SK-N-SH (cell line): ENCODE results near the gene GPR61. TPM values are rescaled to one million over a fixed set of nuclear protein-coding genes. Genes with fewer than 3 reads are reported as not detected.

ENCODE experiments used
- CTCF ChIA-PET: fragments of 300-600, 350-600 bp; formaldehyde crosslinking; extraction: SDS; loops from one replicate; lab custom pipeline; 2021; lab: Yijun Ruan, JAX
- POLR2A ChIA-PET: fragments of 350-600 bp; sonication (Branson Sonifier 250); formaldehyde crosslinking; extraction: SDS; loops from one replicate; lab custom pipeline; 2020; ENCODE audit warnings: antibody characterized with exemption, inconsistent platforms; lab: Yijun Ruan, JAX
- DNase-seq: peaks from one replicate; pipeline ENCODE4 v3.0.0; 2012
- H2AFZ ChIP-seq: fragments of 200-600 bp; sonication (generic); 2 replicates; pipeline ENCODE4 v1.8.1; 2016; ENCODE audit warnings: antibody characterized with exemption, mild to moderate bottlenecking, low read depth
- H3F3A ChIP-seq: fragments of 200-600 bp; sonication (generic); replicated peaks from 2 replicates; pipeline ENCODE3; 2016; ENCODE audit warnings: antibody characterized with exemption, mild to moderate bottlenecking; ENCODE audit not compliant: insufficient read depth
- H3K27ac ChIP-seq, 2 experiments: fragments of 200-500 bp in 1 of 2; fragments of 200-600 bp in 1 of 2; sonication (Bioruptor generic) in 1 of 2; sonication (generic), shearing (Covaris generic) in 1 of 2; 2 replicates each; pipeline versions ENCODE4 v1.5.1 to v1.6.1; 2014 to 2016; ENCODE audit warnings: low read depth in 2 of 2, inconsistent platforms in 1 of 2, low read length in 1 of 2, mild to moderate bottlenecking in 1 of 2, mixed read lengths in 1 of 2
- H3K27me3 ChIP-seq: fragments of 200-600 bp; sonication (generic), shearing (Covaris generic); 2 replicates; pipeline ENCODE4 v1.6.1; 2016; ENCODE audit warnings: mixed run types; ENCODE audit not compliant: insufficient read depth
- H3K36me3 ChIP-seq, 2 experiments: fragments of 200-500 bp in 1 of 2; fragments of 200-600 bp in 1 of 2; sonication (Bioruptor generic) in 1 of 2; sonication (generic) in 1 of 2; replicated peaks in 1 of 2; 2 replicates each; pipeline versions ENCODE3 to v1.5.1; 2014 to 2016; ENCODE audit warnings: low read length in 1 of 2, mild to moderate bottlenecking in 1 of 2; ENCODE audit not compliant: insufficient read depth in 2 of 2, control insufficient read depth in 1 of 2
- H3K4me1 ChIP-seq, 2 experiments: fragments of 200-500 bp in 1 of 2; fragments of 200-600 bp in 1 of 2; sonication (Bioruptor generic) in 1 of 2; sonication (generic), shearing (Covaris generic) in 1 of 2; 2 replicates each; pipeline versions ENCODE4 v1.5.1 to v1.6.1; 2014 to 2016; ENCODE audit warnings: low read depth in 1 of 2, low read length in 1 of 2, mixed run types in 1 of 2; ENCODE audit not compliant: insufficient read depth in 2 of 2, control insufficient read depth in 1 of 2
- H3K4me2 ChIP-seq: fragments of 200-600 bp; sonication (generic), shearing (Covaris generic); 2 replicates; pipeline ENCODE4 v1.6.1; 2017; ENCODE audit warnings: mixed run types
- H3K4me3 ChIP-seq, 2 experiments: fragments of 200-500 bp in 1 of 2; fragments of 200-600 bp in 1 of 2; sonication (Bioruptor generic) in 1 of 2; sonication (generic), shearing (Covaris generic) in 1 of 2; 2 replicates each; pipeline versions ENCODE4 v1.5.1 to v1.8.1; 2014 to 2016; ENCODE audit warnings: low read depth in 2 of 2, inconsistent platforms in 1 of 2, low read length in 1 of 2, mild to moderate bottlenecking in 1 of 2, mixed read lengths in 1 of 2, moderate library complexity in 1 of 2
- H3K79me2 ChIP-seq: fragments of 200-600 bp; sonication (generic); 2 replicates; pipeline ENCODE4 v1.8.1; 2017; ENCODE audit warnings: mild to moderate bottlenecking; ENCODE audit not compliant: insufficient read depth
- H3K9ac ChIP-seq: fragments of 200-600 bp; sonication (generic); 2 replicates; pipeline ENCODE4 v1.6.1; 2017; ENCODE audit warnings: mixed run types
- H3K9me2 ChIP-seq: fragments of 200-600 bp; sonication (generic); 2 replicates; pipeline ENCODE4 v1.6.1; 2017; ENCODE audit warnings: mixed run types
- H3K9me3 ChIP-seq: fragments of 200-600 bp; sonication (generic); 2 replicates; pipeline ENCODE4 v1.6.1; 2017; ENCODE audit warnings: mixed run types, mild to moderate bottlenecking, moderate library complexity
- H4K20me1 ChIP-seq: fragments of 200-600 bp; sonication (generic); 2 replicates; pipeline ENCODE4 v1.6.1; 2017; ENCODE audit warnings: mild to moderate bottlenecking, mixed run types; ENCODE audit not compliant: insufficient read depth
- CHD2 ChIP-seq: fragments of 150-350 bp; IDR thresholded peaks from 2 replicates; pipeline ENCODE4 v1.6.1; 2018; ENCODE audit warnings: low read length; ENCODE audit not compliant: partially characterized antibody
- CTCF ChIP-seq: fragments of 200-600 bp; sonication (generic); IDR thresholded peaks from 2 replicates; pipeline ENCODE4 v1.6.1; 2017; ENCODE audit warnings: antibody characterized with exemption, mild to moderate bottlenecking, moderate library complexity
- ELF1 ChIP-seq: IDR thresholded peaks from 2 replicates; pipeline ENCODE4 v1.4.0; 2012
- FOXM1 ChIP-seq: IDR thresholded peaks from 2 replicates; pipeline ENCODE4 v1.4.0; 2012; ENCODE audit warnings: low read depth, mild to moderate bottlenecking
- GATA2 ChIP-seq: sonication (generic); formaldehyde crosslinking; IDR thresholded peaks from 2 replicates; pipeline ENCODE4 v1.5.0; 2020; ENCODE audit warnings: mild to moderate bottlenecking, missing genetic modification reagents
- JUND ChIP-seq: IDR thresholded peaks from 2 replicates; pipeline ENCODE4 v1.4.0; 2012
- MAX ChIP-seq: IDR thresholded peaks from 2 replicates; pipeline ENCODE4 v1.4.0; 2012; ENCODE audit warnings: low read depth
- MXI1 ChIP-seq: IDR thresholded peaks from 2 replicates; pipeline ENCODE4 v1.6.1; 2012; ENCODE audit warnings: mild to moderate bottlenecking, low read depth, low read length, improper control_type of control experiment
- NFIC ChIP-seq: IDR thresholded peaks from 2 replicates; pipeline ENCODE4 v1.4.0; 2012; ENCODE audit warnings: borderline replicate concordance
- NRF1 ChIP-seq: IDR thresholded peaks from 2 replicates; pipeline ENCODE4 v1.6.1; 2012; ENCODE audit warnings: low read depth, mild to moderate bottlenecking, low read length
- POLR2AphosphoS5 ChIP-seq: IDR thresholded peaks from 2 replicates; pipeline ENCODE4 v1.6.1; 2012; ENCODE audit warnings: low read depth, low read length
- RAD21 ChIP-seq: IDR thresholded peaks from 2 replicates; pipeline ENCODE4 v1.6.1; 2012; ENCODE audit warnings: mild to moderate bottlenecking, low read length
- RFX5 ChIP-seq: IDR thresholded peaks from 2 replicates; pipeline ENCODE4 v1.6.1; 2012; ENCODE audit warnings: mild to moderate bottlenecking, improper control_type of control experiment, low read length
- SIN3A ChIP-seq: IDR thresholded peaks from 2 replicates; pipeline ENCODE4 v1.6.1; 2012; ENCODE audit warnings: low read depth, mild to moderate bottlenecking, low read length, moderate library complexity, borderline replicate concordance
- SMC3 ChIP-seq: IDR thresholded peaks from 2 replicates; pipeline ENCODE4 v1.6.1; 2012; ENCODE audit warnings: low read depth, low read length, improper control_type of control experiment
- TAF1 ChIP-seq: IDR thresholded peaks from 2 replicates; pipeline ENCODE4 v1.6.1; 2012; ENCODE audit warnings: low read depth, mild to moderate bottlenecking, low read length, moderate library complexity, borderline replicate concordance
- TEAD4 ChIP-seq: IDR thresholded peaks from 2 replicates; pipeline ENCODE4 v1.4.0; 2012; ENCODE audit warnings: mild to moderate bottlenecking, borderline replicate concordance; ENCODE audit not compliant: insufficient read depth
- USF1 ChIP-seq: IDR thresholded peaks from 2 replicates; pipeline ENCODE4 v1.4.0; 2012; ENCODE audit warnings: low read depth, borderline replicate concordance
- YY1 ChIP-seq: IDR thresholded peaks from 2 replicates; pipeline ENCODE4 v1.4.0; 2012; ENCODE audit warnings: low read depth, mild to moderate bottlenecking
- WGBS: methylation state at CpG from one replicate; pipeline ENCODE4 v1.1.6; 2017; ENCODE audit warnings: low lambda C conversion rate; 5-methylcytosine and 5-hydroxymethylcytosine counted together
- polyA plus RNA-seq, 3 experiments: library from polyadenylated mRNA; depleted of rRNA; stranded (reverse); fragments of >200 nt; gene quantifications; 2 replicates each; pipeline ENCODE4 v1.2.3, GENCODE V29; 2012
- TF ChIP-seq, protein P1 (sequence below): IDR thresholded peaks from 2 replicates; pipeline ENCODE4 v1.4.0; 2012; ENCODE audit warnings: low read depth, borderline replicate concordance

GPR61 gene
- polyA plus RNA-seq, 1 of the 3 experiments (the other 2 are of a cell fraction) = not detected

- ChIA-PET CTCF (no interaction called here), POLR2A (no interaction called here)
- no peak overlapping the region for H3K27ac ChIP-seq
- no peak overlapping the region for H2AFZ ChIP-seq
- H3K79me2 ChIP-seq = peaks cover 100% of the 10 kb centered on the region
- no peak overlapping the region for H3K4me3 ChIP-seq
- H3K36me3 ChIP-seq = peaks cover 0 to 3% of the 10 kb centered on the region in 2 experiments
- H3K9ac ChIP-seq = no peak overlapping the region
- no peaks in the 10 kb centered on the region for H3K9me2 ChIP-seq
- peaks cover 7% of the 10 kb centered on the region for H3F3A ChIP-seq
- 94% methylated on average over 5 of the region's 5 CpGs for WGBS
- H3K4me2 ChIP-seq = no peak overlapping the region
- H3K27me3 ChIP-seq = no peaks in the 10 kb centered on the region
- H3K4me1 ChIP-seq = peaks cover 0 to 20% of the 10 kb centered on the region in 2 experiments; a peak in 3 of 4 replicates
- peaks cover 100% of the 10 kb centered on the region for H4K20me1 ChIP-seq
- TF ChIP-seq MAX (no peak), MXI1 (no peak), ELF1 (no peak), RAD21 (no peak), CHD2 (no peak), POLR2AphosphoS5 (no peak), TAF1 (no peak), SMC3 (no peak), YY1 (no peak), CTCF (no peak), NFIC (no peak), USF1 (no peak), TEAD4 (no peak), NRF1 (no peak), GATA2 (CRISPR knock-in tag) (no peak), JUND (no peak), RFX5 (no peak), FOXM1 (no peak), SIN3A (no peak)
- TF ChIP-seq, protein P1, sequence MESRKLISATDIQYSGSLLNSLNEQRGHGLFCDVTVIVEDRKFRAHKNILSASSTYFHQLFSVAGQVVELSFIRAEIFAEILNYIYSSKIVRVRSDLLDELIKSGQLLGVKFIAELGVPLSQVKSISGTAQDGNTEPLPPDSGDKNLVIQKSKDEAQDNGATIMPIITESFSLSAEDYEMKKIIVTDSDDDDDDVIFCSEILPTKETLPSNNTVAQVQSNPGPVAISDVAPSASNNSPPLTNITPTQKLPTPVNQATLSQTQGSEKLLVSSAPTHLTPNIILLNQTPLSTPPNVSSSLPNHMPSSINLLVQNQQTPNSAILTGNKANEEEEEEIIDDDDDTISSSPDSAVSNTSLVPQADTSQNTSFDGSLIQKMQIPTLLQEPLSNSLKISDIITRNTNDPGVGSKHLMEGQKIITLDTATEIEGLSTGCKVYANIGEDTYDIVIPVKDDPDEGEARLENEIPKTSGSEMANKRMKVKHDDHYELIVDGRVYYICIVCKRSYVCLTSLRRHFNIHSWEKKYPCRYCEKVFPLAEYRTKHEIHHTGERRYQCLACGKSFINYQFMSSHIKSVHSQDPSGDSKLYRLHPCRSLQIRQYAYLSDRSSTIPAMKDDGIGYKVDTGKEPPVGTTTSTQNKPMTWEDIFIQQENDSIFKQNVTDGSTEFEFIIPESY = no peak
- no peak for DNase-seq
- no peaks in the 10 kb centered on the region for H3K9me3 ChIP-seq
Measured at GRCh38 chr1:109557520-109557919, 17.8 kb downstream of the GPR61 start.
